Thyroid gland (tissue), 4 donors: ENCODE data around the gene CD209.

Source experiments
- CTCF ChIP-seq, 6 experiments: fragments of 200-600 bp in 3 of 6; fragments of 450-650 bp in 3 of 6; sonication (generic) in 3 of 6; IDR thresholded peaks; one replicate each; pipeline ENCODE4 v1.5.1; 2016 to 2019; ENCODE audit warnings: antibody characterized with exemption in 6 of 6, mild to moderate bottlenecking in 2 of 6, inconsistent platforms in 1 of 6, moderate library complexity in 1 of 6
- POLR2A ChIP-seq, 2 donors: fragments of 450-650 bp; IDR thresholded peaks; one replicate each; pipeline ENCODE4 v1.6.1; 2017; ENCODE audit warnings: antibody characterized with exemption in 2 of 2, mild to moderate bottlenecking in 2 of 2, moderate library complexity in 1 of 2

GRCh38 chr19:7746903-7747884, at the start of gene CD209:
- TF ChIP-seq CTCF (IDR thresholded peaks at IDR 0.05) = no peak
- TF ChIP-seq POLR2A (IDR thresholded peaks at IDR 0.05) = no peak
